NB4 (cell line): ENCODE measurements around the gene DIS3L2.

Experiments used
- CTCF ChIP-seq: IDR thresholded peaks from one replicate; pipeline ENCODE4 v1.5.1; 2012; ENCODE audit warnings: low read depth, low read length
- POLR2A ChIP-seq: IDR thresholded peaks from 2 replicates; pipeline ENCODE4 v1.6.1; 2011; ENCODE audit warnings: mild to moderate bottlenecking; ENCODE audit not compliant: insufficient read length; ENCODE audit errors: extremely low read depth

DNA sequence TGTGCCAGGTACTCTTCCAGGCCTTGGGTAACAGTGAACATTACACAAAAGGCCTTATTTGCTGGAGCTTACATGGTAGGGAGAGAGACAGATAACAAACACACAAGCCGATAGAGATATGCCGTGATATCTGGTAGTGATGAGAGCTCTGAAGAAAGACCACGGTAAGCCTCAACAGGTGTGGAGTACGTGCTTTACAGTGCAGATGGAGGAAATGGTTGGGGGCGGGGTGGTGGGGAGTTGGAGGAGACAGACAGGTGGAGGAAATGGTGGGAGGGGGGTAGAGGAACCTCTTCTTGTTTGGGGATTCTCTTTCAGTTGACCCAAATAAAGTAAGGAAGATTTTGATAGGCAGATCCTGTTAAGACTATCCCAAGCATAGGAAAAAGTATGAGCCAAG lies 276.0 kb downstream of the DIS3L2 start:
- TF ChIP-seq POLR2A (no peak), CTCF (no peak)
